ENCODE measurements around the gene LUM.

GRCh38 chr12:91099836-91100235 is 11.5 kb downstream of the LUM start:
- TF ChIP-seq CTCF (IDR thresholded peaks at IDR 0.05) (no peak), POLR2A (IDR thresholded peaks at IDR 0.05; ENCODE audit: low read depth) (no peak)
